ENCODE data around the gene LRP4.

DNA sequence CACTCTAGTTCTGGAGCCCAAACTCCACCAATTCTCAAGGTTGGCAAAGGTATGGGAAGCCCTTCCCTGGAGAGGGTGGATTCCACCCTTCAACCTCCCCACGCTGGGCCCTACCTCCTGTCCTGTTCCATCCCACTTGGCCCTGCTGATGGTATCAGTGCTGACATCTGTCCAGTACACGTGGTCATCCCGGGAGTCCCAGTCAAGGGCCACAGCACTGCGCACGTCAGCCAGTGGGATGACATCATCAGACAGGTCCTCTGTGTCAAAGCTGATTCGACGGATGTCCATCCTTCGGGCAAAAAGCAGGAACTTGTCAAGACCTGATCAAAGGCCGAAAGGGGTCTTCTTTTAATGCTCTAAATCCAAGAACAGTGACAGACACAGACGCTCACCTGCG, 32.1 kb downstream of the LRP4 start:
- TF ChIP-seq, protein P1, sequence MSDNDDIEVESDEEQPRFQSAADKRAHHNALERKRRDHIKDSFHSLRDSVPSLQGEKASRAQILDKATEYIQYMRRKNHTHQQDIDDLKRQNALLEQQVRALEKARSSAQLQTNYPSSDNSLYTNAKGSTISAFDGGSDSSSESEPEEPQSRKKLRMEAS (IDR thresholded peaks at IDR 0.05), result no peak
- no peak for TF ChIP-seq KDM4B (CRISPR knock-in tag; IDR thresholded peaks at IDR 0.05)
- TF ChIP-seq, protein P2, sequence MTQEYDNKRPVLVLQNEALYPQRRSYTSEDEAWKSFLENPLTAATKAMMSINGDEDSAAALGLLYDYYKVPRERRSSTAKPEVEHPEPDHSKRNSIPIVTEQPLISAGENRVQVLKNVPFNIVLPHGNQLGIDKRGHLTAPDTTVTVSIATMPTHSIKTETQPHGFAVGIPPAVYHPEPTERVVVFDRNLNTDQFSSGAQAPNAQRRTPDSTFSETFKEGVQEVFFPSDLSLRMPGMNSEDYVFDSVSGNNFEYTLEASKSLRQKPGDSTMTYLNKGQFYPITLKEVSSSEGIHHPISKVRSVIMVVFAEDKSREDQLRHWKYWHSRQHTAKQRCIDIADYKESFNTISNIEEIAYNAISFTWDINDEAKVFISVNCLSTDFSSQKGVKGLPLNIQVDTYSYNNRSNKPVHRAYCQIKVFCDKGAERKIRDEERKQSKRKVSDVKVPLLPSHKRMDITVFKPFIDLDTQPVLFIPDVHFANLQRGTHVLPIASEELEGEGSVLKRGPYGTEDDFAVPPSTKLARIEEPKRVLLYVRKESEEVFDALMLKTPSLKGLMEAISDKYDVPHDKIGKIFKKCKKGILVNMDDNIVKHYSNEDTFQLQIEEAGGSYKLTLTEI (CRISPR knock-in tag; conservative IDR thresholded peaks at IDR 0.05), result no peak
- TF ChIP-seq, protein P3, sequence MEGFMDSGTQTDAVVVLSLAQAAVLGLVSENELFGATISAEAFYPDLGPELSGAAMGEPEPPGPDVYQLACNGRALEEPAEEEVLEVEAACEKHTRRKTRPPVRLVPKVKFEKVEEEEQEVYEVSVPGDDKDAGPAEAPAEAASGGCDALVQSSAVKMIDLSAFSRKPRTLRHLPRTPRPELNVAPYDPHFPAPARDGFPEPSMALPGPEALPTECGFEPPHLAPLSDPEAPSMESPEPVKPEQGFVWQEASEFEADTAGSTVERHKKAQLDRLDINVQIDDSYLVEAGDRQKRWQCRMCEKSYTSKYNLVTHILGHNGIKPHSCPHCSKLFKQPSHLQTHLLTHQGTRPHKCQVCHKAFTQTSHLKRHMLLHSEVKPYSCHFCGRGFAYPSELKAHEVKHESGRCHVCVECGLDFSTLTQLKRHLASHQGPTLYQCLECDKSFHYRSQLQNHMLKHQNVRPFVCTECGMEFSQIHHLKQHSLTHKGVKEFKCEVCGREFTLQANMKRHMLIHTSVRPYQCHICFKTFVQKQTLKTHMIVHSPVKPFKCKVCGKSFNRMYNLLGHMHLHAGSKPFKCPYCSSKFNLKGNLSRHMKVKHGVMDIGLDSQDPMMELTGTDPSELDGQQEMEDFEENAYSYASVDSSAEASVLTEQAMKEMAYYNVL (CRISPR knock-in tag; IDR thresholded peaks at IDR 0.05; ENCODE audit: borderline replicate concordance), result no peak
- TF ChIP-seq, protein P4, sequence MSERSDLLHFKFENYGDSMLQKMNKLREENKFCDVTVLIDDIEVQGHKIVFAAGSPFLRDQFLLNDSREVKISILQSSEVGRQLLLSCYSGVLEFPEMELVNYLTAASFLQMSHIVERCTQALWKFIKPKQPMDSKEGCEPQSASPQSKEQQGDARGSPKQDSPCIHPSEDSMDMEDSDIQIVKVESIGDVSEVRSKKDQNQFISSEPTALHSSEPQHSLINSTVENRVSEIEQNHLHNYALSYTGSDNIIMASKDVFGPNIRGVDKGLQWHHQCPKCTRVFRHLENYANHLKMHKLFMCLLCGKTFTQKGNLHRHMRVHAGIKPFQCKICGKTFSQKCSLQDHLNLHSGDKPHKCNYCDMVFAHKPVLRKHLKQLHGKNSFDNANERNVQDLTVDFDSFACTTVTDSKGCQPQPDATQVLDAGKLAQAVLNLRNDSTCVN (CRISPR knock-in tag; IDR thresholded peaks at IDR 0.05; ENCODE audit: borderline replicate concordance), result no peak
- TF ChIP-seq KAT7 (CRISPR knock-in tag; IDR thresholded peaks at IDR 0.05; ENCODE audit: borderline replicate concordance), result no peak
- TF ChIP-seq, protein P5, sequence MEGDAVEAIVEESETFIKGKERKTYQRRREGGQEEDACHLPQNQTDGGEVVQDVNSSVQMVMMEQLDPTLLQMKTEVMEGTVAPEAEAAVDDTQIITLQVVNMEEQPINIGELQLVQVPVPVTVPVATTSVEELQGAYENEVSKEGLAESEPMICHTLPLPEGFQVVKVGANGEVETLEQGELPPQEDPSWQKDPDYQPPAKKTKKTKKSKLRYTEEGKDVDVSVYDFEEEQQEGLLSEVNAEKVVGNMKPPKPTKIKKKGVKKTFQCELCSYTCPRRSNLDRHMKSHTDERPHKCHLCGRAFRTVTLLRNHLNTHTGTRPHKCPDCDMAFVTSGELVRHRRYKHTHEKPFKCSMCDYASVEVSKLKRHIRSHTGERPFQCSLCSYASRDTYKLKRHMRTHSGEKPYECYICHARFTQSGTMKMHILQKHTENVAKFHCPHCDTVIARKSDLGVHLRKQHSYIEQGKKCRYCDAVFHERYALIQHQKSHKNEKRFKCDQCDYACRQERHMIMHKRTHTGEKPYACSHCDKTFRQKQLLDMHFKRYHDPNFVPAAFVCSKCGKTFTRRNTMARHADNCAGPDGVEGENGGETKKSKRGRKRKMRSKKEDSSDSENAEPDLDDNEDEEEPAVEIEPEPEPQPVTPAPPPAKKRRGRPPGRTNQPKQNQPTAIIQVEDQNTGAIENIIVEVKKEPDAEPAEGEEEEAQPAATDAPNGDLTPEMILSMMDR (CRISPR knock-in tag; IDR thresholded peaks at IDR 0.05), result no peak
- TF ChIP-seq, protein P6, sequence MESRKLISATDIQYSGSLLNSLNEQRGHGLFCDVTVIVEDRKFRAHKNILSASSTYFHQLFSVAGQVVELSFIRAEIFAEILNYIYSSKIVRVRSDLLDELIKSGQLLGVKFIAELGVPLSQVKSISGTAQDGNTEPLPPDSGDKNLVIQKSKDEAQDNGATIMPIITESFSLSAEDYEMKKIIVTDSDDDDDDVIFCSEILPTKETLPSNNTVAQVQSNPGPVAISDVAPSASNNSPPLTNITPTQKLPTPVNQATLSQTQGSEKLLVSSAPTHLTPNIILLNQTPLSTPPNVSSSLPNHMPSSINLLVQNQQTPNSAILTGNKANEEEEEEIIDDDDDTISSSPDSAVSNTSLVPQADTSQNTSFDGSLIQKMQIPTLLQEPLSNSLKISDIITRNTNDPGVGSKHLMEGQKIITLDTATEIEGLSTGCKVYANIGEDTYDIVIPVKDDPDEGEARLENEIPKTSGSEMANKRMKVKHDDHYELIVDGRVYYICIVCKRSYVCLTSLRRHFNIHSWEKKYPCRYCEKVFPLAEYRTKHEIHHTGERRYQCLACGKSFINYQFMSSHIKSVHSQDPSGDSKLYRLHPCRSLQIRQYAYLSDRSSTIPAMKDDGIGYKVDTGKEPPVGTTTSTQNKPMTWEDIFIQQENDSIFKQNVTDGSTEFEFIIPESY (CRISPR knock-in tag; IDR thresholded peaks at IDR 0.05), result no peak

All from HepG2 (cell line).